Left hindlimb (tissue), 1 donor: ENCODE data around the gene CYP2B6.
A peak's percentile ranks its signal among the peaks of the same experiment; 100 is the strongest.
"Not testable (repeated sequence)": the region's sequence is repeated elsewhere in the genome, so short reads cannot be mapped to it uniquely, and the experiment has no call there.

ENCODE experiments used
- DNase-seq: peaks from one replicate; pipeline ENCODE4 v3.0.0-alpha.2; 2018

Gene CYP2B6

DNA sequence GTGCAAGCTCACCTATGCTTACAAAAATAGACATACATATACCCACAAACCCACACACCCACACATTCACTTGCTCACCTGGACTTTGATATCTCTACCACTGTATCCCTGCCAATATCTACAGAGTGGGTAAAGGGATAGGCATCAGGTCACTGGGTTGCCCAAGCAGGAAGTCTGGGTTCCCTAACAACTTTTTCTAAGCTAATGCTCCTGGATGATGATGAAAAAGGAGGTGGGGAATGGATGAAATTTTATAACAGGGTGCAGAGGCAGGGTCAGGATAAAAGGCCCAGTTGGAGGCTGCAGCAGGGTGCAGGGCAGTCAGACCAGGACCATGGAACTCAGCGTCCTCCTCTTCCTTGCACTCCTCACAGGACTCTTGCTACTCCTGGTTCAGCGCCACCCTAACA is at the start of gene CYP2B6:
TSS of gene CYP2B6 (plus strand) at position 311 of the 410 bp plus-strand sequence. CDS start at position 335, 24 bp downstream.
- DNase-seq, result no peak

- no peak for DNase-seq
Measured at GRCh38 chr19:40941481-40942219, 49.4 kb upstream of the CYP2B6 start.

DNA sequence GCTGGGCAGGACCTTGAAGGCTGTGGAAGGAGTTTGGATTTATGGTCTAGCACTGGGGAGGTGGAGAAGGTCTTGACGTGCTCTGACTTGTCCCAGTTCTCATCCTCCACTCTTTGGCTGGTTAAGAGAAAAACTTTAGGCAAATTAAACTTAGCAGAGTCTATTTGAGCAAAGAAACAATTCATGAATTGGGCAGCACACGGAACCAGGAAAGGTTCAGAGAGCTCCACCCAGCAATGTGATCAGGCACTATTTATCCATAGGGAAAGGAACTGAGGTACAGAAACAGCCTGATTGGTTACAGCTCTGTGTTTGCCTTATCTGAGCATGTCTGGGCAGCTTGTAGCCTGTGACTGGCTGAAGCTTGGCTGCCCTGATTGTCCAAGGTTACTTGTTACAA is 45.4 kb upstream of the CYP2B6 start:
- DNase-seq, result no peak

- no peak for DNase-seq
Measured at GRCh38 chr19:40947114-40947513, 44.0 kb upstream of the CYP2B6 start.

DNA sequence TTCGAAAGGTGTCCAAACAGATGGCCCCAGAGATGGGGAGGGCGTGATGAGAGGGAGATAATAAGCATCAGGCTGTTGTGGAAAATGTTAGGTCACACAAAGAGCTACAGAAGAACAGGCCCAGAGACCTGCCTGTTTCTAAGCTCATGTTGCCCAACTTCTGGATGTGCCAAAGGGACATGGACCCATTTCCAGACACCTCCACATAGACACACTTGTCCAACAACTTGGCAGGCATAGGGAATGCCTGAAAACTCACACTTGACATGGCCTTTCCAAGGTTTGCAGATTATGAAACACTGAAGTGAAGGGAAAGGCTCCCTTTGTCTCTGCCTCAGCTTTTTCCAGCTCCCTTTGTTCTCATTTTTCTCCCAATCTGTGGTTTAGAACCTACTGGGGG is 43.5 kb upstream of the CYP2B6 start:
- no peak for DNase-seq

DNA sequence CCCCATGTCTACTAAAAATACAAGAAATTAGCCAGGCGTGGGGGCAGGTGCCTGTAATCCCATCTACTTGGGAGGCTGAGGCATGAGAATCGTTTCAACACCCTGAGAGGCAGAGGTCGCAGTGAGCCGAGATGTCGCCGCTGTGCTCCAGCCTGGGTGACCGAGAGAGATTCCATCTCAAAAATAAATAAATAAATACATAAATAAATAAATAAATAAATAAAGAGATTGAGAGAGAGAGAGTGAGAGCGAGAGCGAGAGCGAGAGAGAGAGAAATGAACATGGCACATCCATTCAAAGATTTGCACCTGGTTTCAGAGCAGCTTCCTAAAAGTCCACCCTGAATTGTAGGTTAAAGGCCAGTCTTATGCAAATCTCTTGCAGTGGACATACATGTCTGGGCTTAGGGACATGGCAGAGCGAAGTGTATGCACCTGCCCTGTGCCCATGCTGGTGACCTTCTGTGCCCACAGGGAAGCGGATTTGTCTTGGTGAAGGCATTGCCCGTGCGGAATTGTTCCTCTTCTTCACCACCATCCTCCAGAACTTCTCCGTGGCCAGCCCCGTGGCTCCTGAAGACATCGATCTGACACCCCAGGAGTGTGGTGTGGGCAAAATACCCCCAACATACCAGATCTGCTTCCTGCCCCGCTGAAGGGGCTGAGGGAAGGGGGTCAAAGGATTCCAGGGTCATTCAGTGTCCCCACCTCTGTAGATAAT is 42.3 kb upstream of the CYP2B6 start:
- no peak for DNase-seq

DNA sequence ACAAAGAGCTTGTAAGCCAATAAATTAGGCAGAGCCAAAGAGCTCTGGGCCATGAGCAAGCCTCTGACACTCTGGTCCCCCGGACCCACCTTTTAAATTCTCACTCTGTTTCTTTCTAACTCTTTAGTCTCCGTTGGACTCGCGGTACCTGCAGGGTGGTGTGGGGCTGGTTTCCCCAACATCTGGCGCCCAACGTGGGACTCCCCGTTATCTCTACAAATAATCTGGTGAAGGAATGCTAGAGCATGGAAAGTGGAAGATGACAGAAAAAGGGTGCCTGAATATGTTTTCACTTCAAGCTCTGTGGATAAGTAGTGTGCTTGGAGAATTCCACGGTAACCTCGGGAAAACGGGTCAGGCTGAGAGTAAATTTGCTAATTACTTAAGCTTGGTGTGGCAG is 36.5 kb upstream of the CYP2B6 start:
- no peak for DNase-seq

DNA sequence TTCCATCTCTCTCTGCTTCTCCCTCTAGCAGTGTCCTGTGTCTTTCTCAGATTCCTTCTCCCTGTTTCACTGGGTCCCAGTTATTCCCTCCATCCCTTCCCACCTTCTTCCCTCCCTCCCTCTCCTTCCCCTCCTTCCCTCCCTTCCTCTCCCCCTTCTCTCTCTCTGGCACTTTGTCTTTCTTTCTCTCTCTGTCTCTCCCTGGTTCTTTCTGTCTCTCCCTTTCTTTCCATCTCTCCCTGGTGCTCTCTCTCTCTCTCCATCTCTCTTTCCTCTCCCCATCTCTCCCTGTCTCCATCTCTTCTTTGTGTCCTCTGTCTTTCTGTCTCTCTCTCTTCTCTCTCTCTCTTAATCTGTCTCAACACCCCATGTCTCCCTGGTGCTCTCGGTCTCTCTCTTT is 31.7 kb upstream of the CYP2B6 start:
- no peak for DNase-seq

DNA sequence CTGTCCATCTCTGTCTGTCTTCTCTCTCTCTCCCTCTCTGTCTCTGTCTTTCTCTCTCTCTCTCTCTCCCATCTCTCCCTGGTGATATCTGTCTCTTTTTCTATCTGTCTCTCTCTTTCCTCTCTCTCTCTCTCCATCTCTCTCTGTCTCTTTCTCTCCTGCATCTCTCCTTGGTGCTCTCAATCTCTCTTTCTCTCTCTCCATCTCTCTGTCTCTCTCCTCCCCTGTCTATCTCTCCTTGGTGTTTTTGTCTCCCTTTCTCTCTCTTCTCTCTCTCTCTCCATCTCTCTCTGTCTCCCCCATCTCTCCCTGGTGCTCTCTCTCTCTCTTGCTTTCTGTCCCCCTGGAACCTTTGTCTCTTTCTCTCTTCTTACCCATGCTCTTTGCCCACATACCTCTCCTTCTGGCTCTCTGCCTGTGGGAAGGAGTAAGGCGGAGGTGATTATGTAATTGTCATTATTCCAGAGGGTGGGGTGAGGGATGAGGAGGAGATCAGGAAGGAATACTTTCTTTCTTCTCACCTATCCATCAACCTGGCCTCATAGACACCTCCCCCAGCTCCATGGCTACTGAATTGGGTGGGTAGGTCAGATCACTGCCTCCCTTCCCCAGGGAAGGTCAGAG is 30.9 kb upstream of the CYP2B6 start:
- no peak for DNase-seq

GRCh38 chr19:40960780-40961179 is 30.3 kb upstream of the CYP2B6 start:
- no peak for DNase-seq

- DNase-seq, result no peak
Measured at GRCh38 chr19:40962460-40962961, 28.6 kb upstream of the CYP2B6 start.

- not testable (repeated sequence) for DNase-seq
Measured at GRCh38 chr19:40964361-40964760, 26.7 kb upstream of the CYP2B6 start.

DNA sequence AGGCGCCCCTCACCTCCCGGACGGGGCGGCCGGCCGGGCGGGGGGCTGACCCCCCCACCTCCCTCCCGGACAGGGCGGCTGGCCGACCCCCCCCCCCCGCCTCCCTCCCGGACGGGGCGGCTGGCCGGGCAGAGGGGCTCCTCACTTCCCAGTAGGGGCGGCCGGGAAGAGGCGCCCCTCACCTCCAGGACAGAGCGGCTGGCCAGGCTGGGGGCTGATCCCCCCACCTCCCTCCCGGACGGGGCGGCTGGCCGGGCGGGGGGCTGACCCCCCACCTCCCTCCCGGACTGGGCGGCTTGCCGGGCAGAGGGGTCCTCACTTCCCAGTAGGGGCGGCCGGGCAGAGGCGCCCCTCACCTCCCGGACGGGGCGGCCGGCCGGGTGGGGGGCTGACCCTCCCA is 25.7 kb upstream of the CYP2B6 start:
- DNase-seq, result not testable (repeated sequence)

GRCh38 chr19:40966591-40966990 is 24.5 kb upstream of the CYP2B6 start:
- DNase-seq, result not testable (repeated sequence)

DNA sequence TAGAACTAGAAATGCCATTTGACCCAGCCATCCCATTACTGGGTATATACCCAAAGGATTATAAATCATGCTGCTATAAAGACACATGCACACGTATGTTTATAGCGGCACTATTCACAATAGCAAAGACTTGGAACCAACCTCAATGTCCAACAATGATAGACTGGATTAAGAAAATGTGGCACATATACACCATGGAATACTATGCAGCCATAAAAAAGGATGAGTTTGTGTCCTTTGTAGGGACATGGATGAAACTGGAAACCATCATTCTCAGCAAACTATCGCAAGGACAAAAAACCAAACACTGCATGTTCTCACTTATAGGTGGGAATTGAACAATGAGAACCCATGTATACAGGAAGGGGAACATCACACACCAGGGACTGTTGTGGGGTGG is 23.0 kb upstream of the CYP2B6 start:
- DNase-seq, result not testable (repeated sequence)

DNA sequence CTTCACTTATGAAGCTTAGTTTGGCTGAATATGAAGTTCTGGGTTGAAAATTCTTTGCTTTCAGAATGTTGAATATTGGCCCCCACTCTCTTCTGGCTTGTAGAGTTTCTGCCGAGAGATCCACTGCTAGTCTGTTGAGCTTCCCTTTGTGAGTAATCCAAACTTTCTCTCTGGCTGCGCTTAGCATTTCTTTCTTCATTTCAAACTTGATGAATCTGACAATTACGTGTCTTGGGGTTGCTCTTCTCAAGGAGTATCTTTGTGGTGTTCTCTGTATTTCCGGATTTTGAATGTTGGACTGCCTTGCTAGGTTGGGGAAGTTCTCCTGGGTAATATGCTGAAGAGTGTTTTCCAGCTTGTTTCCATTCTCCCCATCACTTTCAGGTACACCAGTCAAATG is 21.4 kb upstream of the CYP2B6 start:
- DNase-seq, result not testable (repeated sequence)

- DNase-seq, result not testable (repeated sequence)
Measured at GRCh38 chr19:40970396-40971345, 20.4 kb upstream of the CYP2B6 start.

GRCh38 chr19:40974633-40975037 is 16.4 kb upstream of the CYP2B6 start:
- DNase-seq, result peak; percentile 61

- no peak for DNase-seq
Measured at GRCh38 chr19:40976134-40976533, 14.9 kb upstream of the CYP2B6 start.

- no peak for DNase-seq
Measured at GRCh38 chr19:40976724-40977123, 14.4 kb upstream of the CYP2B6 start.

DNA sequence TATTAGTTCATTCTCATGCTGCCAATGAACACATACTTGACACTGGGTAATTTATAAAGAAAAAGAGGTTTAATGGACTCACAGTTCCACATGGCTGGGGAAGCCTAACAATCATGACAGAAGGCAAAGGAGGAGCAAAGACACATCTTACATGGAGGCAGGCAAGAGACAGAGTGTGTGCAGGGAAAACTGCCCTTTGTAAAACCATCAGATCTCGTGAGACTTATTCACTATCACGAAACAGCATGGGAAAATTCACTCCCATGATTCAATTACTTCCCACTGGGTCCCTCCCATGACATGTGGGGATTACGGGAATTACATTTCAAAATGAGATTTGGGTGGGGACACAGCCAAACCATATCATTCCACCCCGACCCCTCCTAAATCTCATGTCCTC is 11.3 kb upstream of the CYP2B6 start:
- DNase-seq, result not testable (repeated sequence)

GRCh38 chr19:40980743-40981442 is 10.2 kb upstream of the CYP2B6 start:
- DNase-seq, result not testable (repeated sequence)
